Naive thymus-derived CD4-positive, alpha-beta T cell (primary cell): ENCODE results near the gene NPAS3. TPM values are rescaled to one million over a fixed set of nuclear protein-coding genes. Genes with fewer than 3 reads are reported as not detected.

Experiments used
- ATAC-seq: fragments of 150-1000 bp; cut with Tn5 transposase; 2 replicates; pipeline ENCODE4 v1.10.0; 2021; ENCODE audit warnings: mild to moderate bottlenecking, moderate library complexity
- CTCF ChIA-PET: fragments of 350-600 bp; sonication (Branson Sonifier 250); formaldehyde crosslinking; loops from one replicate; lab custom pipeline; 2021; ENCODE audit warnings: antibody characterized with exemption; lab: Charles Lee
- POLR2A ChIA-PET: fragments of 350-600 bp; sonication (Branson Sonifier 250); formaldehyde crosslinking; loops from one replicate; lab custom pipeline; 2021; ENCODE audit warnings: antibody characterized with exemption, inconsistent platforms; lab: Charles Lee
- DNase-seq, 9 donors: peaks; one replicate each; pipeline versions ENCODE4 v3.0.0 to v3.0.0-alpha.2; 2020 to 2022; ENCODE audit warnings: mixed read lengths in 1 of 9
- H3K27ac ChIP-seq: one replicate; pipeline ENCODE4 v1.7.0; 2013; ENCODE audit warnings: mild to moderate bottlenecking, low read depth, low read length, moderate library complexity
- H3K27me3 ChIP-seq, 2 donors: one replicate each; pipeline ENCODE4 v1.7.0; 2013; ENCODE audit warnings: low read length in 2 of 2, mild to moderate bottlenecking in 2 of 2, moderate library complexity in 2 of 2; ENCODE audit not compliant: control insufficient read depth in 2 of 2, insufficient read depth in 2 of 2
- H3K36me3 ChIP-seq, 3 experiments: 1 replicate in 2 of 3; 2 replicates in 1 of 3; pipeline ENCODE4 v1.7.0; 2013; ENCODE audit warnings: low read length in 3 of 3, mild to moderate bottlenecking in 3 of 3, moderate library complexity in 1 of 3; ENCODE audit not compliant: insufficient read depth in 3 of 3, control insufficient read depth in 2 of 3
- H3K4me1 ChIP-seq, 2 donors: one replicate each; pipeline ENCODE4 v1.7.0; 2013; ENCODE audit warnings: low read length in 2 of 2, mild to moderate bottlenecking in 2 of 2, moderate library complexity in 1 of 2; ENCODE audit not compliant: control insufficient read depth in 2 of 2, insufficient read depth in 2 of 2
- H3K4me3 ChIP-seq: 2 replicates; pipeline ENCODE4 v1.7.0; 2013; ENCODE audit warnings: mild to moderate bottlenecking, low read length
- H3K9me3 ChIP-seq, 3 experiments: 1 replicate in 2 of 3; 2 replicates in 1 of 3; pipeline ENCODE4 v1.7.0; 2013; ENCODE audit warnings: low read length in 3 of 3; ENCODE audit not compliant: control insufficient read depth in 2 of 3
- H3K27ac Mint-ChIP-seq, 9 donors: one replicate each; pipeline ENCODE4 v1.8.0; 2020 to 2022; ENCODE audit warnings: mixed read lengths in 9 of 9, mild to moderate bottlenecking in 8 of 9, moderate library complexity in 5 of 9, inconsistent platforms in 2 of 9
- H3K27me3 Mint-ChIP-seq, 5 donors: one replicate each; pipeline ENCODE4 v1.8.0; 2021 to 2022; ENCODE audit warnings: mixed read lengths in 5 of 5, mild to moderate bottlenecking in 1 of 5
- H3K36me3 Mint-ChIP-seq, 5 donors: one replicate each; pipeline ENCODE4 v1.8.0; 2020 to 2022; ENCODE audit warnings: mixed read lengths in 5 of 5, mild to moderate bottlenecking in 3 of 5, inconsistent platforms in 1 of 5
- H3K4me1 Mint-ChIP-seq, 7 donors: one replicate each; pipeline ENCODE4 v1.8.0; 2020 to 2022; ENCODE audit warnings: mixed read lengths in 7 of 7, mild to moderate bottlenecking in 3 of 7, inconsistent platforms in 1 of 7
- H3K4me3 Mint-ChIP-seq, 10 donors: one replicate each; pipeline ENCODE4 v1.8.0; 2020 to 2022; ENCODE audit warnings: mild to moderate bottlenecking in 10 of 10, mixed read lengths in 10 of 10, moderate library complexity in 6 of 10, inconsistent platforms in 2 of 10
- H3K9me3 Mint-ChIP-seq, 11 donors: one replicate each; pipeline ENCODE4 v1.8.0; 2020 to 2022; ENCODE audit warnings: mixed read lengths in 11 of 11, mild to moderate bottlenecking in 4 of 11, inconsistent platforms in 1 of 11, moderate library complexity in 1 of 11
- intact Hi-C, 2 donors: fragments of 100-400 bp; cut with micrococcal nuclease; formaldehyde crosslinking; loops; one replicate each; pipeline ENCODE4 v1.15.1; 2023
- polyA plus RNA-seq, 2 donors: library from polyadenylated mRNA; unstranded; fragments of 300-500 nt; fragmentation: Illumina TruSeq; gene quantifications; one replicate each; pipeline ENCODE4 v1.2.3, GENCODE V29; 2021
- total RNA-seq, 6 experiments: library from RNA in 5 of 6; stranded (reverse) in 5 of 6; gene quantifications; 1 replicate in 5 of 6; 2 replicates in 1 of 6; pipeline ENCODE4 v1.2.3 and lab custom pipeline; 2021 to 2026

The NPAS3 gene
- total and polyA plus RNA-seq, 7 experiments from 2014 or later, result not detected

DNA sequence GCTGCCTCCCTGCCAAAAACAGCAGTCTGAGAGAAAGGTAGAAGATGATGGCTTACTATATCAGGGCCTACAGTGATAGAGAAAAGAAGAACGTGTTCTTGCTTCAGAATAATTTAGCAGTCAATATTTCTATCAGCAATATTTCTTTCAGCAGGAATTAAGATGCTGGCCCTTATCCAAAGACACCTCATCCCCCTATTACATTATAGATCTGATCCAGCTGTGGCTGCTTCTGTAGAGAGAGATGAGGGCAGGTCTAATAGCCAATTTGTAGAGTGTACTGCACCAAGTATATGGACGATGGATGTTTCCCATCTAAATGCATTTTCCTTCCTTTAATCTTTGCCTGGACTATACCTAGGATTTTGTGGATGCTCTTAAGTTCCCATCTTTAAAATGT, 451.7 kb downstream of the NPAS3 start:
- Histone ChIP-seq H3K27ac (no peak overlapping the region), H3K36me3 (no peaks in the 10 kb centered on the region), H3K4me3 (no peak overlapping the region), H3K9me3 (no peaks in the 10 kb centered on the region), H3K4me1 (no peaks in the 10 kb centered on the region), H3K27me3 (no peaks in the 10 kb centered on the region)
- intact Hi-C loops, result no loop called here
- Mint-ChIP-seq H3K4me1 (no peaks in the 10 kb centered on the region), H3K36me3 (no peaks in the 10 kb centered on the region), H3K4me3 (no peak overlapping the region), H3K9me3 (peaks cover 0 to 15% (median 0%) of the 10 kb centered on the region in 11 donors), H3K27me3 (no peaks in the 10 kb centered on the region), H3K27ac (no peak overlapping the region)
- ChIA-PET CTCF (no interaction called here), POLR2A (no interaction called here)
- DNase-seq (no peak), ATAC-seq (no peak)

DNA sequence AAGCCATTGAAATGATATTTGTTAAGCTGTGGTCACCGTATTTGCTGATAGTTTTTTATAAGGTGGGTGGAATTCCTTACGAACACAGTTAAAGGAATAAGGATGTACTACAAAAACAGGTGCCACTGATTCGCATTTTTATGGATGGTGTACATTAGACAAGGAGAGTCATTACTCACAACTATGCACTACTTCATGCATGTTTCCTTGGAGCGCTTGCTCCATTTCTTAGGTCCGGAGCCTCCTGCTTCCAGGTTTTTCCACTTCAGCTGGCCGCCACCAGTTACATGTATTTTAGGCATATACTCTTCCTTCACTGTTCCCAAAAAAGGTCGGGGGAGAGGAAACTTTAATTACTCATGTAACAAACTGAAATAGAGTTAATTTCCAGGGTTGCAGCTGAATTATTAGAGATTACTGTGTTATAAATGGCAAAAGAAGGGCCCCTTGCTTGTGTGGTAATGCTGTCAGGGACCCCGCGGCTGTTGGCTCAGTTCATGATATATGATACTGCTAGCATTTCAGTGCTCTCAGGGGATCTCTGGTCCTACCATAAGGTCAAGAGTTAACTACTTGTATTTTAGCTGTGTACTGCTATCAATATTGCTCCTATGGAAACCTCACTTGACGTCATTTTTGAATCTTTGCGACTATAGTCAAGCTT, 454.7 kb downstream of the NPAS3 start:
- H3K4me1 Mint-ChIP-seq, result no peaks in the 10 kb centered on the region
- CTCF ChIA-PET, result no interaction called here
- ATAC-seq, result no peak
- H3K4me3 ChIP-seq, result no peak overlapping the region
- intact Hi-C loops, result no loop called here
- peaks cover 0 to 6% (median 0%) of the 10 kb centered on the region in 11 donors for H3K9me3 Mint-ChIP-seq
- POLR2A ChIA-PET, result no interaction called here
- H3K4me3 Mint-ChIP-seq, result no peak overlapping the region
- peaks cover 0 to 2% (median 0%) of the 10 kb centered on the region in 5 donors for H3K27me3 Mint-ChIP-seq
- no peak overlapping the region for H3K27ac ChIP-seq
- no peak for DNase-seq
- H3K36me3 Mint-ChIP-seq, result no peaks in the 10 kb centered on the region
- no peaks in the 10 kb centered on the region for H3K4me1 ChIP-seq
- no peaks in the 10 kb centered on the region for H3K27me3 ChIP-seq
- no peaks in the 10 kb centered on the region for H3K36me3 ChIP-seq
- H3K27ac Mint-ChIP-seq, result no peak overlapping the region
- H3K9me3 ChIP-seq, result no peaks in the 10 kb centered on the region

DNA sequence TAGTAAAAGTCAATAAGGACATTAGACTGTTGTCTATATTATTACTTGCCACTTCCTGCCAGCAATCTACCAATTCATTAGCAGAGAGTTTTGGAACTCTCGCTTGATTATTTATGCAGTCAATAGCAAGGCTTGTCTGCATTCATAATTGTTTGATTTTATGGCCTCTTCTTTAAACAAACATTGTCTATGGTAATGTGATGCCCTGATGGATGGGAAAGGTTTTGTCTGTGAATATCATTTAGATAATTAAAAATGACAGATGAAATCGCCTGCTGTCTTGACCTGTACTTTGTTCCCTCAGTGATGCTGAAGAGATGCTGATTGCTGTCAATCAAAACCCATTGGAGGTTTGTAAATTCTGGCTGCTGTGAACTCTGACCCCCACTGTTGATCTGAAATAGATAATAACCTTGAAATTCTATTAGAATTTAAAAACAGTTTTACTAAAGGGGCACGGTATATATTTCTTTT, 455.3 kb downstream of the NPAS3 start:
- Histone ChIP-seq H3K27ac (no peak overlapping the region), H3K36me3 (no peaks in the 10 kb centered on the region), H3K4me1 (no peaks in the 10 kb centered on the region), H3K27me3 (no peaks in the 10 kb centered on the region), H3K9me3 (no peaks in the 10 kb centered on the region), H3K4me3 (no peak overlapping the region)
- CTCF ChIA-PET, result no interaction called here
- intact Hi-C loops, result no loop called here
- ATAC-seq (no peak), DNase-seq (no peak)
- H3K36me3 Mint-ChIP-seq, result no peaks in the 10 kb centered on the region
- no peak overlapping the region for H3K4me3 Mint-ChIP-seq
- no peaks in the 10 kb centered on the region for H3K4me1 Mint-ChIP-seq
- peaks cover 0 to 2% (median 0%) of the 10 kb centered on the region in 5 donors for H3K27me3 Mint-ChIP-seq
- H3K9me3 Mint-ChIP-seq, result peaks cover 0 to 6% (median 0%) of the 10 kb centered on the region in 11 donors
- H3K27ac Mint-ChIP-seq, result no peak overlapping the region
- POLR2A ChIA-PET, result no interaction called here

DNA sequence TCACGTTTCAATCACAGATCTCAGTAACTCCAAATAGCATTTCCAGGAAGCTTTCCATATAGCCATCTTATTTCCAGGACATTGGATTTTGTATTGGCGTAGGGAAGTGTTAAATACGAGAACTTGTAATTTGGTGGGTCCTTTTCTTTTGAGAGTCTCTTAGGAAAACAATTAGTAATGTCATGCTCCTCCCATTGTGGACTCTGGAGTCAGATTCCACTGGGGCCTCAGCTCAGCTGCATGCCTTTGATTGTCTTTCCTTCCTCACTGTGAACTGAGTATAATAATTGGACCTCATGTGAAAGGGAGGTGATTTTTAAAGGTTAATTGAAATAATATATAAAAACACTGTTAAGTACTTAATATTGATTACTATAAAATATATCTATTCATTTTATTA, 462.6 kb downstream of the NPAS3 start:
- intact Hi-C loops, result no loop called here
- POLR2A ChIA-PET, result no interaction called here

DNA sequence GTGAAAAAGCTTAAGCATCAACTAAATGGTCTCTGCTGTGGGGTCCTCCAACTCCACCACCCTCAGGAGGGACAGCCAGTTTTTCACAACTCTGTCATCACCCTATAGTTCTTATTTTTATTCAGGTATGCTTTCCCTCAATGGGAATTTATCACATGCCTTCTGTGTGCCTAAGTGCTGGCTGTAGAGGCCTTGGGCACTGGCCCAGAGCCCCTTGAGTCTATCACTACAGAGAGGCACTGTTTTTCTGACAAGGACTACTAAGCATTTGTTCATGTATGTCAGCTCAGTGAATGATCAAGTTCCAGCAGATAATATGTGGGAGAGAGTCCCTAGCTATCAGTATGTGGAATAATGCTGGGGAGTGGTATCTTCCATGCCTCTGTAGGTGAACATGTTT, 463.9 kb downstream of the NPAS3 start:
- CTCF ChIA-PET, result no interaction called here
- H3K9me3 Mint-ChIP-seq, result peaks cover 0 to 4% (median 2%) of the 10 kb centered on the region in 11 donors
- Histone ChIP-seq H3K27me3 (no peaks in the 10 kb centered on the region), H3K36me3 (no peaks in the 10 kb centered on the region), H3K4me1 (no peaks in the 10 kb centered on the region), H3K9me3 (no peaks in the 10 kb centered on the region), H3K4me3 (no peak overlapping the region), H3K27ac (no peak overlapping the region)
- no peak overlapping the region for H3K4me3 Mint-ChIP-seq
- H3K36me3 Mint-ChIP-seq, result no peaks in the 10 kb centered on the region
- POLR2A ChIA-PET, result no interaction called here
- no peaks in the 10 kb centered on the region for H3K4me1 Mint-ChIP-seq
- intact Hi-C loops, result no loop called here
- peaks cover 0 to 2% (median 0%) of the 10 kb centered on the region in 5 donors for H3K27me3 Mint-ChIP-seq
- no peak for DNase-seq
- no peak overlapping the region for H3K27ac Mint-ChIP-seq
- no peak for ATAC-seq

More for the DNA sequence above, 462.6 kb downstream of the NPAS3 start:
- Histone ChIP-seq H3K36me3 (no peaks in the 10 kb centered on the region), H3K4me3 (no peak overlapping the region), H3K27me3 (no peaks in the 10 kb centered on the region), H3K4me1 (no peaks in the 10 kb centered on the region), H3K27ac (no peak overlapping the region), H3K9me3 (no peaks in the 10 kb centered on the region)
- peaks cover 0 to 4% (median 0%) of the 10 kb centered on the region in 11 donors for H3K9me3 Mint-ChIP-seq
- H3K27me3 Mint-ChIP-seq, result peaks cover 0 to 2% (median 0%) of the 10 kb centered on the region in 5 donors
- H3K36me3 Mint-ChIP-seq, result no peaks in the 10 kb centered on the region
- DNase-seq, result no peak
- H3K4me3 Mint-ChIP-seq, result no peak overlapping the region
- CTCF ChIA-PET, result no interaction called here
- H3K4me1 Mint-ChIP-seq, result no peaks in the 10 kb centered on the region
- H3K27ac Mint-ChIP-seq, result no peak overlapping the region
- no peak for ATAC-seq

DNA sequence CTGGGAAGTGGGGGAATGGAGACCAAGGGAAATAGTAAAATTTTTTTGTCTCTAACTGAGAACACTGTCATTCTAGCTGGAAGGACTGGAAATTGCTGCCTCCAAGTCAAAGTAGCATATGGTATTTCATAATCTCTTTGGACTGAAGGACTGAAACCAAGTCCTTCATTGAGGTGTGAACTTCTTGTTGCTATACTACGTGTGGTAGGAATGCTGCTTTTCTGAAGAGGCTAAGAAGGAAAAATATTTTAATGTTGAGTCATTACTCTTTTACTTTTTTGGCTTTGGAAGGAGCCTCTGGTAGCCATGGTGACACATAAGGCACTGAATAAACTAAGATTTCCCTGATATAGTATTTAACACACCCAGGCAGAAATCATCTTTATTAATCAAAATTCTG, 465.4 kb downstream of the NPAS3 start:
- intact Hi-C loops, result no loop called here
- no peaks in the 10 kb centered on the region for H3K9me3 ChIP-seq
- H3K4me3 ChIP-seq, result no peak overlapping the region
- no peak for DNase-seq
- H3K27ac Mint-ChIP-seq, result no peak overlapping the region
- ChIA-PET POLR2A (no interaction called here), CTCF (no interaction called here)
- no peaks in the 10 kb centered on the region for H3K36me3 Mint-ChIP-seq
- H3K27me3 ChIP-seq, result no peaks in the 10 kb centered on the region
- peaks cover 0 to 5% (median 2%) of the 10 kb centered on the region in 11 donors for H3K9me3 Mint-ChIP-seq
- no peaks in the 10 kb centered on the region for H3K4me1 Mint-ChIP-seq
- peaks cover 0 to 2% (median 0%) of the 10 kb centered on the region in 5 donors for H3K27me3 Mint-ChIP-seq
- H3K27ac ChIP-seq, result no peak overlapping the region
- ATAC-seq, result no peak
- H3K36me3 ChIP-seq, result no peaks in the 10 kb centered on the region
- H3K4me3 Mint-ChIP-seq, result no peak overlapping the region
- H3K4me1 ChIP-seq, result no peaks in the 10 kb centered on the region

DNA sequence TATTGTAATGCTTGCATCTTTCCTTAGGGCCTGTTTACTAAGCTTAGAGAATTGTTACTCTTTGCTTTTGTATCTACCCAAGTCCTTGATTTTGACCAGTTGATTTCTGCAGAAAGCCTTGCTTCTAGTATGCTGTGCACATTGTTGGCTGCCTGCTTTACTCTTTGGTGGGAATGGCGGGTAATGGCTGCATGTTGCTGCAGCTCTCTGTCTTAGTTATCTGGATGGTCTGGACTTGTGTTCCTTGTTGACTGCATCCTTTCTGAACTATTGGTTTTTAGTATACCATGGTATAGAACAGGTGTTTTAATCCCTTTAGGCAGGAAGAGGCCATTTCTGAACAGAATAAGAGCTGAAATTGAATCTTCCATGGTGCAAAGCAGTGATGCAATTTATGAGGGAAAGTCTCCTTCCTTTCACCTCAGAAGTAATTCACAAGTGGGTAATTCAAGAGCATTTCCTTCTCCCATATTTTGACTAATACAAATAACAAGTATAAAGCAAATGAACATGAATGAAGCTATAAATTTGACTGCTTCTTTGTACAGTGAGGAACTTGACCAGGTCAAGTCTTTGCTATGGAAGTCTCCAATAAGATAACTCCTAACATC, 466.4 kb downstream of the NPAS3 start:
- no peak for ATAC-seq
- ChIA-PET CTCF (no interaction called here), POLR2A (no interaction called here)
- H3K27ac ChIP-seq, result no peak overlapping the region
- Mint-ChIP-seq H3K27ac (no peak overlapping the region), H3K4me1 (no peaks in the 10 kb centered on the region), H3K9me3 (peaks cover 0 to 5% (median 2%) of the 10 kb centered on the region in 11 donors), H3K27me3 (peaks cover 0 to 2% (median 0%) of the 10 kb centered on the region in 5 donors), H3K4me3 (no peak overlapping the region), H3K36me3 (no peaks in the 10 kb centered on the region)
- H3K36me3 ChIP-seq, result no peaks in the 10 kb centered on the region
- no peaks in the 10 kb centered on the region for H3K9me3 ChIP-seq
- H3K4me3 ChIP-seq, result no peak overlapping the region
- no peaks in the 10 kb centered on the region for H3K4me1 ChIP-seq
- intact Hi-C loops, result no loop called here
- H3K27me3 ChIP-seq, result no peaks in the 10 kb centered on the region
- no peak for DNase-seq
